Mucosa of descending colon (tissue), 3 donors: ENCODE results near the gene TBXAS1. TPM values are rescaled to one million over a fixed set of nuclear protein-coding genes. Genes with fewer than 3 reads are reported as not detected.

Experiments
- ATAC-seq: fragments of 200-7000 bp; cut with Tn5 transposase; one replicate; pipeline ENCODE4 v1.9.1; 2020; ENCODE audit warnings: mild to moderate bottlenecking, moderate library complexity
- DNase-seq, 3 donors: peaks; one replicate each; pipeline ENCODE4 v3.0.0-alpha.2; 2020
- H3K36me3 ChIP-seq: fragments of 200-600 bp; one replicate; pipeline ENCODE4 v1.8.0; 2021; ENCODE audit warnings: low read depth, mild to moderate bottlenecking
- H3K4me1 ChIP-seq: fragments of 200-600 bp; one replicate; pipeline ENCODE4 v1.8.0; 2021; ENCODE audit warnings: low read depth, mild to moderate bottlenecking
- H3K4me3 ChIP-seq: fragments of 200-600 bp; one replicate; pipeline ENCODE4 v1.8.0; 2021; ENCODE audit warnings: mild to moderate bottlenecking
- H3K9me3 ChIP-seq: fragments of 200-600 bp; one replicate; pipeline ENCODE4 v1.8.0; 2021; ENCODE audit warnings: mild to moderate bottlenecking
- intact Hi-C, 2 donors: fragments of 100-400 bp; cut with DNase I in 1 of 2; cut with micrococcal nuclease in 1 of 2; formaldehyde crosslinking; loops; one replicate each; pipeline versions ENCODE4 v1.11.0 to v1.11.1; 2022; cut with DNase I, micrococcal nuclease
- total RNA-seq, 3 donors: library from RNA; stranded (reverse); fragmentation: NEBNext Ultra II Directional in 2 of 3; extraction: Animal tissue kit (Norgen Biotek cat#: 25700) in 2 of 3; gene quantifications; one replicate each; pipeline versions ENCODE4 v1.2.1 to v1.2.4, GENCODE V29; 2021 to 2023
- TF ChIP-seq, protein P1 (sequence below): fragments of 200-600 bp; IDR thresholded peaks from one replicate; pipeline ENCODE4 v1.8.0; 2022; ENCODE audit warnings: antibody characterized with exemption, mild to moderate bottlenecking
- donor health status: DM: no; HTN: no; CAD: no; lungs with moderate emphysema.
- donor health status: DM: no; HTN: no; CAD: no.
- donor health status: DM: no; HTN: yes; CAD: no.

Gene TBXAS1
- total RNA-seq, 3 donors from 2014 or later, result 9.4 to 15.6 (median 9.7) TPM

DNA sequence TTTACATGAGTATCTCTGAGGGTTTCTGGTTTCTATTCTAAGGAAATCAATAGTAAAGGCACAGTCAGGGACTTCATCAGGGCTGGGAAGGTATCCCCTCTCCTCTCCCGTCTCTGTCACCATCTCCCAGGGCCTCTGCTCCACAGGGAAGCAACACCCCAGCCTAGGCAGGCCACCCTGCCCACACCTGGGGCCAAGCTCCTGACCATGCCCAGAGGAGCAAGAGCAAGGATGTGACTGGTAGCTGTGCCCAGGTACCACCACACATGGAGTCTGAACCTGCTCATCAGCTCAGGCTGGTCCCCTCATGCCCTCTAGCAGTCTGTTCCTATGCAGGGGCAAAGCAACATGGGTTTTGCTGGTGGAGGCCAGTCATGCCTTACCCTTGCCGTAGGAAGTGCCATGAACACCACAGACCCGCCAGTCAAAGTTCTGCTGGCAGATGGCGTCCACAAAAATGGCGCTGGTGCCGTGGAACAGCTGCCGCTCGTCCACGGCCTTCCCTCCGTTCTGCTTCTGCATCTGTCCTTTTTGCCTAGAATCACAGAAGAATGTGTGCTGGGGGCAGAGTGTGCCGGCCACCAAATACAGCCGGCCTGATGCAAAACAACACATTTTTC, 196.9 kb downstream of the TBXAS1 start:
- intact Hi-C loops, result no loop called here
- no peaks in the 10 kb centered on the region for H3K4me1 ChIP-seq
- H3K4me3 ChIP-seq, result no peak overlapping the region
- H3K36me3 ChIP-seq, result peaks cover 4% of the 10 kb centered on the region
- TF ChIP-seq, protein P1, sequence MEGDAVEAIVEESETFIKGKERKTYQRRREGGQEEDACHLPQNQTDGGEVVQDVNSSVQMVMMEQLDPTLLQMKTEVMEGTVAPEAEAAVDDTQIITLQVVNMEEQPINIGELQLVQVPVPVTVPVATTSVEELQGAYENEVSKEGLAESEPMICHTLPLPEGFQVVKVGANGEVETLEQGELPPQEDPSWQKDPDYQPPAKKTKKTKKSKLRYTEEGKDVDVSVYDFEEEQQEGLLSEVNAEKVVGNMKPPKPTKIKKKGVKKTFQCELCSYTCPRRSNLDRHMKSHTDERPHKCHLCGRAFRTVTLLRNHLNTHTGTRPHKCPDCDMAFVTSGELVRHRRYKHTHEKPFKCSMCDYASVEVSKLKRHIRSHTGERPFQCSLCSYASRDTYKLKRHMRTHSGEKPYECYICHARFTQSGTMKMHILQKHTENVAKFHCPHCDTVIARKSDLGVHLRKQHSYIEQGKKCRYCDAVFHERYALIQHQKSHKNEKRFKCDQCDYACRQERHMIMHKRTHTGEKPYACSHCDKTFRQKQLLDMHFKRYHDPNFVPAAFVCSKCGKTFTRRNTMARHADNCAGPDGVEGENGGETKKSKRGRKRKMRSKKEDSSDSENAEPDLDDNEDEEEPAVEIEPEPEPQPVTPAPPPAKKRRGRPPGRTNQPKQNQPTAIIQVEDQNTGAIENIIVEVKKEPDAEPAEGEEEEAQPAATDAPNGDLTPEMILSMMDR, result no peak
- H3K9me3 ChIP-seq, result no peaks in the 10 kb centered on the region
- no peak for DNase-seq
- no peak for ATAC-seq

DNA sequence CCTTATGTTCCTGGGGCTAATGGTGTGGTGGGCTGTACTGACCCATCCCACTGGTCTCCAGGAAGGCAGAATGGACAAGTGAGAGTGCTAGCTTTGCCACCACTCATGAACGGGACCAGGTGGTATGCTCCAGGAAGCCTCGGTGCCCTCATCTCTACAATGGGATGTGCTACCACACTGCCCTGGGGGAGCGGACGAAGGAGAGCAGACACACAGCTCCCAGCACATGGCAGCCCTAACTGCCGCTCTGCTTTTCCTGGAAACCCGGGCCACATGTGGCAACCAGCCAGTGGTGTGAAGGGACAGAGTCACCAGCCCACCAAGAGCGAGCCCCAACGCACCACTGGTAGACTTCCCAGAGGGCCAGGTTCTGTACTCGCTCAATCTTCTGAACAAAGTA, 197.9 kb downstream of the TBXAS1 start:
- Histone ChIP-seq H3K9me3 (no peaks in the 10 kb centered on the region), H3K4me1 (no peaks in the 10 kb centered on the region), H3K36me3 (peaks cover 4% of the 10 kb centered on the region), H3K4me3 (no peak overlapping the region)
- intact Hi-C loops, result no loop called here
- DNase-seq, result no peak
- TF ChIP-seq, protein P1, result no peak
- no peak for ATAC-seq

DNA sequence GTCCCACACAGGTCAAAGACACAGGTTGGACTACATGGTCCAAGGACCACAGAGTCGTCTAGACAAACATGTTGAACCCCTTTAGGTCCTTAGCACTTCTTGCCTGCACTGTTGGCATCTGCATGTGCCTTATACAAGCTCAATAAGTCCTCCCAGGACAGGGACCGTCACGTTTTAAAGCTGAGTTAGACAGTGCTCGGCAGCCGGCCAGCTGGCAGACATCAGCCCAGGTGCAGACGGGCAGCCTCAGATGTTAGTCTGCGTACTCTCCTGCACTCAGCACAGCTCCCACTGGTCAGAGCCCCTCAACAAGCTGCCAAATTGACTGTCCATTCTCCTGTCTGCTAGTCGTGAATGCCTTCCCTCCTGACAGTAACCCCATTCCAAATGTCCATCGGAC, 198.8 kb downstream of the TBXAS1 start:
- no peak for DNase-seq
- TF ChIP-seq, protein P1, result no peak
- ATAC-seq, result no peak
- Histone ChIP-seq H3K9me3 (no peaks in the 10 kb centered on the region), H3K36me3 (peaks cover 4% of the 10 kb centered on the region), H3K4me3 (no peak overlapping the region), H3K4me1 (no peaks in the 10 kb centered on the region)
- intact Hi-C loops, result no loop called here

DNA sequence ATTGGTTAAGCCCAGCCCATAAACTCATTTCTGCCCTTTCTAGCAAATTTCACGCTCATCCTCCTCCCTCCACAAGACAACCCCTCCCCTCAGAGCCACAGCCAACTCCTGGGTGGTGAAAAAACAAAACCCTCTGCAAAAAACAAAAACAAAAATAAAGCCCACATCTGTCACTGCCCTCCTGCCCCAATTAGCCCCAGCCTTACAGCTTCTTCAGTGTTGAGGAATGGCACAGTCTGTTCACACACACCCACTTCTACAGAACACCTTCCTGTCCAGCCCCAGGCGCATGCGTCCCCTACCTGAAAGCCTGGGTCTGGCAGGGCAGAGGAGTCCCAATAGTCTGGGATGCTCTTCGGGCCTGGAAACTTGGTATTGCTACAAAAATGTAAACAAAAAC, 199.2 kb downstream of the TBXAS1 start:
- Histone ChIP-seq H3K4me3 (no peak overlapping the region), H3K36me3 (peaks cover 4% of the 10 kb centered on the region), H3K4me1 (no peaks in the 10 kb centered on the region), H3K9me3 (no peaks in the 10 kb centered on the region)
- ATAC-seq (no peak), DNase-seq (no peak)
- TF ChIP-seq, protein P1, result no peak
- intact Hi-C loops, result no loop called here

DNA sequence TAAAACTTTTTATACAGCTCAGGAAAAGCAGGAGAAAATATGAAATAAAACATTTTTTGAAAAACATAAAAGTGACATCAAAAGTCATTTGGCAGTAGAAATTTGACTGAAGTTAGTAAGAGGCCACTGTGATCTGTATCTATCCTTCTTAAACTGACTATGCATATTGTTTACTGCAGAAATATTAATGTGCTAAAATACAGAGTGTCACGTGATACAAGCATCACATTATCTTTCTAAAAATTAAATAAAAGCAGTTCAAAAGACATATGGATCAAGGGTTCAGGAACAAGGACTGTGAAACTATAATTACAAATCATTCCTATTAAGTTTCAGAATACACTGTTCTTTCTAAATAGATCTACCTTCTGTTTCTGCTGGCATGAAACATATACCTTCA, 200.0 kb downstream of the TBXAS1 start:
- H3K36me3 ChIP-seq, result peaks cover 2% of the 10 kb centered on the region

More for the DNA sequence above, 200.0 kb downstream of the TBXAS1 start:
- Histone ChIP-seq H3K9me3 (no peaks in the 10 kb centered on the region), H3K4me3 (no peak overlapping the region), H3K4me1 (no peaks in the 10 kb centered on the region)
- intact Hi-C loops, result no loop called here
- DNase-seq (no peak), ATAC-seq (no peak)
- TF ChIP-seq, protein P1, result no peak
